Astrocyte (in vitro differentiated cells and primary cell): Measurements from ENCODE around the gene SCML2. TPM values are rescaled to one million over a fixed set of nuclear protein-coding genes. Genes with fewer than 3 reads are reported as not detected.
A peak's percentile ranks its signal among the peaks of the same experiment; 100 is the strongest.

ENCODE experiments used
- DNase-seq: peaks from one replicate; pipeline ENCODE4 v3.0.0-alpha.2; 2010; ENCODE audit warnings: low read depth
- FAIRE-seq: peaks from 2 replicates; lab custom pipeline; 2011; peaks lifted over from hg19 to GRCh38; lab: Jason Lieb, UNC
- H2AFZ ChIP-seq: 2 replicates; pipeline ENCODE4 v1.6.0; 2012; ENCODE audit warnings: low read depth, low read length, inconsistent platforms
- H3K27ac ChIP-seq: 2 replicates; pipeline ENCODE4 v1.5.1; 2011; ENCODE audit warnings: low read depth, low read length, inconsistent platforms
- H3K27me3 ChIP-seq: 2 replicates; pipeline ENCODE4 v1.6.0; 2011; ENCODE audit warnings: low read length, inconsistent platforms; ENCODE audit not compliant: insufficient read depth
- H3K36me3 ChIP-seq: 2 replicates; pipeline ENCODE4 v1.5.1; 2011; ENCODE audit warnings: low read length, inconsistent platforms; ENCODE audit not compliant: insufficient read depth
- H3K4me1 ChIP-seq: 2 replicates; pipeline ENCODE4 v1.5.1; 2011; ENCODE audit warnings: low read length, inconsistent platforms; ENCODE audit not compliant: insufficient read depth
- H3K4me2 ChIP-seq: 2 replicates; pipeline ENCODE4 v1.6.0; 2012; ENCODE audit warnings: low read length, inconsistent platforms
- H3K4me3 ChIP-seq: 2 replicates; pipeline ENCODE4 v1.5.1; 2011; ENCODE audit warnings: low read depth, mild to moderate bottlenecking, low read length, inconsistent platforms; ENCODE audit not compliant: insufficient read depth
- H3K79me2 ChIP-seq: 2 replicates; pipeline ENCODE4 v1.6.0; 2012; ENCODE audit warnings: mild to moderate bottlenecking, low read length, inconsistent platforms; ENCODE audit not compliant: insufficient read depth
- H3K9ac ChIP-seq: 2 replicates; pipeline ENCODE4 v1.6.0; 2012; ENCODE audit warnings: mild to moderate bottlenecking, low read length, inconsistent platforms
- H3K9me3 ChIP-seq: 2 replicates; pipeline ENCODE4 v1.5.1; 2012; ENCODE audit warnings: low read depth, mild to moderate bottlenecking, low read length, inconsistent platforms; ENCODE audit not compliant: insufficient read depth
- H4K20me1 ChIP-seq: 2 replicates; pipeline ENCODE4 v1.6.0; 2012; ENCODE audit warnings: low read length, inconsistent platforms; ENCODE audit not compliant: insufficient read depth
- H3K27ac Mint-ChIP-seq: one replicate; pipeline ENCODE4 v1.8.0; 2021; ENCODE audit warnings: mild to moderate bottlenecking, mixed read lengths; ENCODE audit not compliant: unreplicated experiment
- H3K27me3 Mint-ChIP-seq: one replicate; pipeline ENCODE4 v1.8.0; 2021; ENCODE audit warnings: low read depth, mixed read lengths; ENCODE audit not compliant: unreplicated experiment
- H3K36me3 Mint-ChIP-seq: one replicate; pipeline ENCODE4 v1.8.0; 2021; ENCODE audit warnings: low read depth, mixed read lengths; ENCODE audit not compliant: unreplicated experiment
- H3K4me1 Mint-ChIP-seq: one replicate; pipeline ENCODE4 v1.8.0; 2021; ENCODE audit warnings: low read depth, mixed read lengths; ENCODE audit not compliant: unreplicated experiment
- H3K4me3 Mint-ChIP-seq: one replicate; pipeline ENCODE4 v1.8.0; 2021; ENCODE audit warnings: mild to moderate bottlenecking, moderate library complexity, mixed read lengths; ENCODE audit not compliant: unreplicated experiment
- H3K9me3 Mint-ChIP-seq: one replicate; pipeline ENCODE4 v1.8.0; 2021; ENCODE audit warnings: mild to moderate bottlenecking, mixed read lengths; ENCODE audit not compliant: unreplicated experiment
- EZH2 ChIP-seq: IDR thresholded peaks from 2 replicates; pipeline ENCODE4 v1.6.1; 2012; ENCODE audit warnings: mild to moderate bottlenecking, low read length, inconsistent platforms; ENCODE audit not compliant: insufficient read depth
- total RNA-seq: library from RNA; stranded (reverse); gene quantifications from 2 replicates; pipeline ENCODE4 v1.2.1, GENCODE V29; 2021
- TF ChIP-seq, protein P1 (sequence below): IDR thresholded peaks from 2 replicates; pipeline ENCODE4 v1.5.1; 2011; ENCODE audit warnings: low read depth, mild to moderate bottlenecking, inconsistent platforms, low read length, moderate library complexity; ENCODE audit not compliant: insufficient read depth

The SCML2 gene
- total RNA-seq, 1 donor from 2014 or later = 1.2 TPM

DNA sequence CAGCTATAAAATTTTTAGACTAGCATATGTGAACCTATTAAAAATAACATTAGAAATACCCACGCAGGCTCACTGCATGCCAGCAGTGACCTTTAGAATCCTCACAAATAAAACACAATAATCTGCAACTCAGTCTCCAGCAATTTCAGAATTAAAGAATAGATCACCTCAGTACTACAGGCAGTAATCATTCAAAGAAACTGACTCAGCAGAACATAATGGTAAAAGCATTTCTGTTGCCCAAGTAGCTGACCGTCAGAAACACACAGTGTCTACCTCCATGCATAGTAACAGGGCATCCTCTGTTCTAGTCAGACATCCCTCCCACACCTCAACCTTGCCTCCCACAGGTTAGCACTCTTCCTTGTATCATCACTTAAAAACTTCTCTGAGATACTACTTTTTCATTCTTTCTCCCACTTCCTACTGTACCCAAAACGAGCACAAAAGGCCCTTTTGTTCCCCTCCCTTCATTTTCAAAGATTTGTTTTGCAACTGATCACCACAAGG, 68.1 kb downstream of the SCML2 start:
- Mint-ChIP-seq H3K27ac (no peak overlapping the region), H3K9me3 (no peaks in the 10 kb centered on the region), H3K27me3 (no peaks in the 10 kb centered on the region), H3K36me3 (no peaks in the 10 kb centered on the region), H3K4me1 (peaks cover 5% of the 10 kb centered on the region), H3K4me3 (no peak overlapping the region)
- Histone ChIP-seq H3K4me1 (no peaks in the 10 kb centered on the region), H2AFZ (no peak overlapping the region), H3K36me3 (no peaks in the 10 kb centered on the region), H3K9ac (no peak overlapping the region), H3K4me2 (no peak overlapping the region), H3K27ac (no peak overlapping the region), H3K9me3 (no peaks in the 10 kb centered on the region), H4K20me1 (no peaks in the 10 kb centered on the region), H3K27me3 (no peaks in the 10 kb centered on the region), H3K4me3 (no peak overlapping the region), H3K79me2 (no peaks in the 10 kb centered on the region)
- FAIRE-seq (peak; percentile 41), DNase-seq (no peak)
- TF ChIP-seq, protein P1, sequence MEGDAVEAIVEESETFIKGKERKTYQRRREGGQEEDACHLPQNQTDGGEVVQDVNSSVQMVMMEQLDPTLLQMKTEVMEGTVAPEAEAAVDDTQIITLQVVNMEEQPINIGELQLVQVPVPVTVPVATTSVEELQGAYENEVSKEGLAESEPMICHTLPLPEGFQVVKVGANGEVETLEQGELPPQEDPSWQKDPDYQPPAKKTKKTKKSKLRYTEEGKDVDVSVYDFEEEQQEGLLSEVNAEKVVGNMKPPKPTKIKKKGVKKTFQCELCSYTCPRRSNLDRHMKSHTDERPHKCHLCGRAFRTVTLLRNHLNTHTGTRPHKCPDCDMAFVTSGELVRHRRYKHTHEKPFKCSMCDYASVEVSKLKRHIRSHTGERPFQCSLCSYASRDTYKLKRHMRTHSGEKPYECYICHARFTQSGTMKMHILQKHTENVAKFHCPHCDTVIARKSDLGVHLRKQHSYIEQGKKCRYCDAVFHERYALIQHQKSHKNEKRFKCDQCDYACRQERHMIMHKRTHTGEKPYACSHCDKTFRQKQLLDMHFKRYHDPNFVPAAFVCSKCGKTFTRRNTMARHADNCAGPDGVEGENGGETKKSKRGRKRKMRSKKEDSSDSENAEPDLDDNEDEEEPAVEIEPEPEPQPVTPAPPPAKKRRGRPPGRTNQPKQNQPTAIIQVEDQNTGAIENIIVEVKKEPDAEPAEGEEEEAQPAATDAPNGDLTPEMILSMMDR = no peak
- no peak for TF ChIP-seq EZH2

DNA sequence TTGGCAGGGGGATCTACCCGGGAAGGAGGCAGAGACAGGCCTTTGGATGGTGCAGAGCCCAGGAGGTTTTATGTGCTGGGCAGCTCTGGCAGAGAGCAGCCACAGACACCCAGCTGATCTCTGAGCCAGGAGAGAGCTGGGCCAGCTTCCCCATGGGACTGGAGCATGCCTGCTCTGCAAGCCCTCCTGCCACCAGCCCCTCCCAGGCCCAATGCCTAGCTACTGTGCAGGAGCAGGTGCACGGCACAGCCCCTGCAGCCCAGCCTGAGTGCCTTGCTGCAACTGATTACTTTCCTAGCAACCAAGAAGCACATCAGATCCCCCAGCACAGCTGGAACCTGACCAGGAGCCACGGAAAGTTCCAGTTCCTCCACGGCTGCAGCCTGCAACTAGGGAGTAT, 76.0 kb downstream of the SCML2 start:
- DNase-seq (no peak), FAIRE-seq (no peak)
- Histone ChIP-seq H4K20me1 (no peaks in the 10 kb centered on the region), H3K9me3 (no peaks in the 10 kb centered on the region), H3K4me1 (no peaks in the 10 kb centered on the region), H3K4me2 (no peak overlapping the region), H2AFZ (no peak overlapping the region), H3K27ac (no peak overlapping the region), H3K4me3 (no peak overlapping the region), H3K36me3 (no peaks in the 10 kb centered on the region), H3K9ac (no peak overlapping the region), H3K27me3 (no peaks in the 10 kb centered on the region), H3K79me2 (no peaks in the 10 kb centered on the region)
- H3K4me1 Mint-ChIP-seq = no peaks in the 10 kb centered on the region
- TF ChIP-seq, protein P1 = no peak
- no peak for TF ChIP-seq EZH2
- H3K4me3 Mint-ChIP-seq = no peak overlapping the region
- no peaks in the 10 kb centered on the region for H3K9me3 Mint-ChIP-seq
- no peaks in the 10 kb centered on the region for H3K27me3 Mint-ChIP-seq
- H3K27ac Mint-ChIP-seq = no peak overlapping the region
- H3K36me3 Mint-ChIP-seq = no peaks in the 10 kb centered on the region

DNA sequence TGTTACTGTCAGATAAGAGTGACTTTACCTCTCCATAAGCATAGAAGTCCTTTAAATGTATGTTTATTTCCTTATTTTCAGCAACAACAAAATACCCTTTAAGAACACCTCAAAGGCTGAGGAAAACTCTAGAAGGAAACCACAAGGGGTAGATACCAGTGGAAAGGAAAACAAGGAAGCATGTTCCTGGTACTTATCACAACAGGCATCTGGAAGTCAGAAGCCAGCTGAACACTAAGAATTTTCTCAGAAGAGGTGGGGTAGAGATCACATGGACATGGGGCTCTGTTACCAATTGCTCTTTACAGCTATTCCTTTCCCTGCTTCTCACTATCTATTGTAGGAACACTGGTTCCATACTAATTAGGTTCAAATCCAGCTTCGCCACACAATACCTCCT, 82.3 kb downstream of the SCML2 start:
- Histone ChIP-seq H3K27ac (no peak overlapping the region), H3K4me3 (no peak overlapping the region), H2AFZ (no peak overlapping the region), H4K20me1 (no peaks in the 10 kb centered on the region), H3K79me2 (no peaks in the 10 kb centered on the region), H3K4me1 (no peaks in the 10 kb centered on the region), H3K9ac (no peak overlapping the region), H3K36me3 (no peaks in the 10 kb centered on the region), H3K9me3 (no peaks in the 10 kb centered on the region), H3K4me2 (no peak overlapping the region), H3K27me3 (no peaks in the 10 kb centered on the region)
- no peaks in the 10 kb centered on the region for H3K9me3 Mint-ChIP-seq
- no peak overlapping the region for H3K4me3 Mint-ChIP-seq
- H3K4me1 Mint-ChIP-seq = no peaks in the 10 kb centered on the region
- FAIRE-seq (peak; percentile 32), DNase-seq (no peak)
- H3K27ac Mint-ChIP-seq = no peak overlapping the region
- H3K27me3 Mint-ChIP-seq = no peaks in the 10 kb centered on the region
- no peaks in the 10 kb centered on the region for H3K36me3 Mint-ChIP-seq
- TF ChIP-seq, protein P1 = no peak
- TF ChIP-seq EZH2 = no peak
